HG03442 (cell line): ENCODE data around the gene COMMD4.

ENCODE experiments used
- ATAC-seq: cut with Tn5 transposase; IDR thresholded peaks from one replicate; pipeline ENCODE4 v1.9.1; 2021; ENCODE audit warnings: mild to moderate bottlenecking, moderate library complexity; ENCODE audit not compliant: unreplicated experiment

Gene COMMD4

DNA sequence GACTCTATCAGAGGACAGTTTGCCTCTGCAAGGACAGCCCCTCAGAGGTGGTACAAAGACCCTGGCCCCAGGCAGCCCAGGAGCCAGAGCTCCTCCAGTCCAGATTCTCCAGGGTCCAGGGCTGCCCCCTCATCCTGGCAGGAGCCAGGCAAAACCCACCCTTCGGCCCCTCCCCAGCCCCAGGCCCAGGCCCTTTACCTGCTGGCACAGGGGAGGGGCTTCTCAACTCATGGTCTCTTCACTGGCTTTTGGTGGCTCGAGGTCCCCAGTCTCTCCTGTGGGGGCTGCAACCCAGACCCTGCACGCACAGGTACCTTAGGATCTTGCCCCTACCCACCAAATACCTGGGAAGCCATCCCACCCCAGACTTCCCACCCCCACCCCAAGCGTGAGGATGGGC is 19.5 kb downstream of the COMMD4 start:
- no peak for ATAC-seq

DNA sequence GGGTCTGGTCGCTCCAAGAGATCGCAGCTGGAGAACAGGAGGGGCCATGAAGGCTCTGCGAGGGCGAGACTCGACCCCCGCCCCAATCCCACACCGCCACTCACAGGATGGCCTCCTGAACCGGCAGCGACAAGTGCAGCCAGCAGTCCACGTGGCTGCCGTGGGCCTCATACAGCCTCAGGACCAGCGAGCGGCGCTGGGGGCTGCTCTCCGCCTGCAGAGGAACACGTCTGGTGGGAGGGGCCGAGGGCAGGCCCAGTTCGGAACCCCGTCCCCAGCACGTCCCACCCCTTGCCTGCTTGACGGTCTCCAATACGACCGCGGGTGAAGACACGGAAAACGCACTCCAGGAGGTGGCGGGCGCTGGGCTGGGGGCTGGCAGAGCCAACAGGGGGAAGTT is 20.1 kb downstream of the COMMD4 start:
- no peak for ATAC-seq

DNA sequence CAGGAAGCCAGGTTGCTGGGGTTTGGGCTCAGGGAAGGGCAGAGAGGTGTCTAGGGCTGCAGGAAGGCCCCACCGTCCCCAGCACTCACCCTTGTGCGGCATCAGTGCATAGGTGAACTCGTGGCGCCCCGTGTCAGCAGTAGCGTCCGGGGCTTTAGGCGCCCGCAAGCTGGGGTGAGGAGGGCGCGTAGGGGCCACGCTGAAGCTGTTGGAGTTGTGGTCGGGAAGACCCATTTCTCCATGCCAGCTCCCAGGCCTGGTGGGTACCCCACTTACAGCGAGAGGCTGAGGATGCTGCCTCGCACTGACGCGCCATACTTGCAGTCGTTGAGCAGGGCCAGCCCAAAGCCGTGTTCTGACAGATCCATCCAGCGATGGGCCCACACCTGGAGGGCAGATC is 20.7 kb downstream of the COMMD4 start:
- ATAC-seq: no peak

- ATAC-seq: no peak
Measured at GRCh38 chr15:75357976-75358673, 22.3 kb downstream of the COMMD4 start.

DNA sequence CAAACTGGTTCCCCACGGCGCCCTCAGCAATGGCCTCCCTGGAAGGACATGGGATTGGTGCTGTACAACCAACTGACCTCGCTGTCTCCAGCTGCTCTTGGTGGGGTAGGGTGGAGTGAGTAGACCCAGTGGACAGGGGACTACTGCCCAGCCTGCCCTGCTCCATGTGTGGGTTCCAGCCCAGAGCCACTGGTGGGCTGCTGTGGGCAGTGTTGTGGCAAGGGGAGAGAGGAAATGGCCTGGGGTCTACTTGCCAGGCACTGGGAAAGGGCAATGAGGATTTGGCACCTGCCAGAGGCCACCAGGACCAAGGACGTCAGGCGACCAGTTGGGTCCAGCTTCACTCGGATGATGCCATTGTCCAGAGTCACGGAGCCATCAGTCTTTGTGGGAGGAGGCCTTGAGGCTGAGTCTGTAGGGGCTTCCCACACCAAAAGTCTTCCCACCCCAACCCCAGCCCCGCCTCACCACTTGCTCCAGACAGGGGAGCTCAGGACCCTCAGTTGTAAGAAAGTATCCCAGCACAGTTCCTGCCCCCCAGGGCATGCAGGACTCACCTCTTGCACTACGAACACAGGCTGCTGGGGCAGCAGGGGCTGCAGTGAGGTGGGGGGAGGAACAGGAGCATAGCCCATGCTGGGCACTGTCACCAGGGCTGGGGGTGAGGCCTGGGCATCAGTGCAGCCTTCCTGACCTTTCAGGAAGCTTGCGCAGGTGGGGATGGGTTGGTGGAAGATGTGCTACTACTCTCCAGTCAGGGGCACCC is 23.1 kb downstream of the COMMD4 start:
- no peak for ATAC-seq

- ATAC-seq: no peak
Measured at GRCh38 chr15:75359537-75360250, 23.8 kb downstream of the COMMD4 start.

- ATAC-seq: no peak
Measured at GRCh38 chr15:75360391-75360790, 24.5 kb downstream of the COMMD4 start.

DNA sequence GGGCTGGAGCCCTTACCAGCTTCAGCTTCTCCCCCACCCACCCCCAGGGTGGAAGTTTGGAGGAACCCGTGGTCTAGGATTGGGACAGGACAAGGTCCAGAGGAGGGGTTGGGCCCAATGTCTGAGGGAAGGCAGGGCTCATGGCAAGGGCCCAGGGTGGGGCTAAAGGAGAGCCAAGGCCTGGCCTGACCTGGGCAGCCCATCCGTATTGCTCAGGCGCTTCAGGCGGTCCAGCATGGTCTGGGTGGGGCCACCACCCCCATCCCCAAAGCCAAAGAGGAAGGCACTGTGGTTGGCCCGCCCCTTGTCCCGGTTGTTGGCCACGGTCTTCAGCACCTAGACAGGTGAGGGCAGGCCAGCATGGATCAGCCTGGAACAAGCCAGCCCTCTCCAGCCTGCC is 25.0 kb downstream of the COMMD4 start:
- no peak for ATAC-seq

GRCh38 chr15:75361361-75361988 is 25.6 kb downstream of the COMMD4 start:
- no peak for ATAC-seq

DNA sequence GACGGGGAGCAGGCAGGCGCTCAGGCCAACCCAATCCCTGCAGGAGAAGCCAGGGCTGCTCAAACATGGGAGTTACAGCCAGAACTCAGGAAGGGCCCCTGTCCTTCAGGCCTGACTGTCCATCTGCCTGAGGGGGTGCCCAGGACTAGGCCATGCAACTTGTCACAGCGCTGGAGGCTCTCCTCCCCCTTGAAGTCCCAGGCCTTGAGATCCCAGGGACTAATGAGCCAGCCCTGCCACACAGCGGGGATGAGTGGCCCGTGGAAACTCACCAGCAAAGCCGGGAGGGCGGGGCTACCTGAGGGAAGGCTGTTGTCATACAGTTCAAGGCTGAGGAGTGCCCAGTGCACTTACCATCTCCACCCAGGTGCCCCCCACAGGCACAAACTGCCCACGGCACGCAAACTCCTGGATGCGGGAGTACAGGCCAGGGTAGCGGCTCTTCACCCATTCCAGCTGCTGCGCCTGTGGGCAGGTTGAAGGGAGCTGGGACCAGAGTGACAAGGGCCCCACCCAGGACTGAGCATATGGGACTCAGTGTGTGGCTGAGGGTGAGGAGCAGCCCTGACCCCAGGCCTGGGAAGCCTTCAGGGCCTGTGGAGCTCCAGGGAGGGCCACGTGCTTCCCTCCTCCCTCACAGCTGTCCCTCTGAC is 26.3 kb downstream of the COMMD4 start:
- no peak for ATAC-seq

DNA sequence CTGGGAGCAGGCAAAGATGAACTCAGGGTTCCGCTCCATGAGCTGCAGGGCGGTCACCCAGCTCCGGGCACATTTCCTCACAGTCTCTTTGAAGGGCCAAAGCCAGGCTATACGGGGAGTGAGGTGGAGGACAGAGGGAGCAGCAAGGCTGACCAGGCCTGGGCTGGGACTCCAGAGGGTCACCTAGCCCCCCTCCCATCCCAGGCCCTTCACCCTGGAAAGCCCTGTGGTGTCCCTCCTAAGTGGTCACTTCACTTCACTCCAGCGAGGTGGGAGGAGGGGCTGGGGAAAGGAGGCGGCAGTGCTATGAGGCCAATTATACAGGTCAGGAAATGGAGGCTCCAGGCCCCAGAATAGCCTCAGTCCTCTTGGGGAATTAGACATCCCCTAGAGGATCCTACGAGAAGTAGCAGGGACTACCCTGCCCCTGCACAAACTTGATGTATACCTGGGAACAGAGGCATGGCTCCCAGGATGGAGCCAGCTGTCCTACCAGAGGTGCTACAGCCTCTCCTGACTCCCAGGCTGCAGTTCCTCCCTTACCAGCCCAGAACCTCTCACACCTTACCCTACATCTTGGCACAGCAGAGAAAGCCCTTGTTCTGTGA is 26.9 kb downstream of the COMMD4 start:
- ATAC-seq: no peak

DNA sequence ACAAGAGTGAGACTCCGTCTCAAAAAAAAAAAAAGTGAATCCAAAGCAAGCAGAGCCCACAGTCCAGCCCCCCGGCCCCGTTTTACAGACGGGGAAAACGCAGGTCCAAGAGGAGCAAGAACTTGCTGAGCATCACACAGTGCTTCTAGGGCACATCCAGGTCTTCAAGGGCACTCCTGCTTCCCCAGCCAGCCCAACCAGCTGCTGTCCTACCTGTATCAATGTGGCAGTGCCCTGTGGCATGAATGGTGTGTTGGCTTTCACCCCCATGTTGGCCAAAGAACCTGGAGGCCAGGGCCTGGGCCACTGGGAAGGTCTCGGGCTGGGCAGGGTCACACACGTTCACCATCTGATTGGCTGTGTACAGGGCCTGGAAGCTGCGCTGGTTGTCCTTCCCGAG is 27.9 kb downstream of the COMMD4 start:
- ATAC-seq: no peak

DNA sequence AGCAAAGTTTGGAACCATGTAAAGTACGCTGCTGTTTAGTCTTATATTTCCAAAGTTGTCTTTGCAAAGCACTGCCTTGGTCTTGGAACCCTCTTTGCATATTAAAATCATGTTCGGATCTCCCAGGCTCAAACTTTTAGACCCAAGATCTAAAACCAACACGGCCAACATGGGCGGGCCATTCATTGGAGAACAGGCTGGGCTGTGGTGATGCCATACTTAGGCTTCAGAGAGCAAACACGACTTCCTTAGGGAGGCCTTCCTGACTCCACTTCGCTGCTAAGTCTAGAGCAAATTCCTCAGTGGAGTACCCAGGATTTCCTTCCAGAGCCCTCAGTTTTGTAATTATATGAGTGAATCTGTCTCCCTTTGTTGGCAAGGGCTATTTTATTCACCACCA is 29.0 kb downstream of the COMMD4 start:
- no peak for ATAC-seq

DNA sequence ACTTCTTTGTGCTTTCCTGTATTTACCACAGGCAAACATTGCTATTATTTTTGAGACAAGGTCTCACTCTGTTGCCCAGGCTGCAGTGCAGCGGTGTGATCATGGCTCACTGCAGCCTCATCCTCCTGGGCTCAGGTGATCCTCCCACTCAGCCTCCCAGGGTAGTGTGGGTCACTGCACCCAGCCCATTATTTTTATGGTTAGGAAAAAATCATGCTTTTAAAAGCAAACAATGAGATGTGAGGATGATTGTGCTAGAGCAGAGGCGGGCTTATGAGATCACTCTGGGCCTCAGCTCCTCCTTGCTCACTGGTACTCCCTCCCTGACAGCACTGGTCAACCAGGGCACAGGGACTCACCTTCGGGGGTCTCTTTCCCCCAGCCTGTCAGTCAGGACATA is 30.3 kb downstream of the COMMD4 start:
- no peak for ATAC-seq

- no peak for ATAC-seq
Measured at GRCh38 chr15:75367006-75367405, 31.1 kb downstream of the COMMD4 start.

DNA sequence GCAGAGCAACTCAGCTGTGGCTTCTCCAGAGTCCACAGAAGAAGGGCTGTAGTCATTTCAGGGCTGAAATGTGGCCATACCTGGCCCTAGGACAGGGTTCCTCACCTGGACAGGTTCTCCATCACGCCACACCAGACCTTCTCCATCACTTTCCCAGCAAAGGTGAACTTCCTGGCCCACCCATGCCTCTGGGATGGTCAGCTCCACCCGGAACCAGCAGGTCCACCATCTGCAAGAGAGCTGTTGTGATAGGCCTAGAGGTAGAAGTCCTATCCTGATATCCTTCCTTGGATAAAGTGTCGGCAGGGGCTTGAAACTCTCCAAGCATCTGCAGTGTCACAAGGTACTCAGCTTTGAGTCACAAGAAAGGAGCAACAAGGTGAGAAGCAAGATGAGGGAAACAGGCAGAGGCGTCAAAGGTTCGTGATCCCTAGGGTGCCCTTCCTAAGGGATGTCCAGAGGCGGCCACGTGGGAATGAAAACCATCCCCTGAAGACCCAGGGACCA is 31.6 kb downstream of the COMMD4 start:
- no peak for ATAC-seq

DNA sequence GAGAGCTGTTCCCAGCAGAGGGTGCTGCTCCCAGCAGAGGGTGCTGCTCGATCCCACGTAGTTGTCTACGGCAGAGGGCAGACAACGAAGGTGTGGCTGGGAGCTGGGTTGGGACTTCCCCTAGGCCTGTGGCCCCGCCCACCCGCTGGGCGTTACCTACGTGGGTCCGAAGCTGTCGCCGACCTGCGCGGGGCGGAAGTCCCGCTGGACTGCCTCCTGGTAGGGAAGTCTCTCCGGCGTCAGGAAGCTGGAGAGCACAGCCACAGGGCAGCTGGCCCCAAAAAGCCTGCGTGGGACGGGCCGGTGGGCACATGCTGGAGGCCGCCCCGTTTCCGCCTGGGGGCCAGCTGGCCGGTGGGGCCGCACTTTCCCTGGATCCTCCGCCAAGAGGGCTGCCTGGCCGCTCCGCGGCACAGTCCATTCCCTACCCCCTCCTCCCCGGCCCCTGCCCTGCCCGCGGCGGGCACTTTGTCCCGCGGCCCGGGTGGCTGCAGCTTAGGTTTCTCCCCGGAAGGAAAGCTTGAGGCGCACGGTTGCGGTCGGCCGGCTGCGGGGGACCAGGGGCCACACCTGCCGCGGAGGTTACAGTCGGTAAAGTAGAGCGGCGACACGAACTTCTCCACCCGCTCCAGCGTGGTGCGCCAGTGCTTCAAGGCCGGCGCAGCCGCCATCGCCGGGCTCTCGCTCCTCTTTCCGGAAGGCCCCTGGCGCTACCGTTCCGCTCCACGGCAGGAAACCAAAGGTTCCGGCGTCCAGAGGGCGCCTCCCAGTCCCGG is 32.2 kb downstream of the COMMD4 start, which contains the start of gene MAN2C1:
Gene MAN2C1, minus strand, starts transcription at position 695 of the 776 bp plus-strand sequence. Its CDS starts 24 bp downstream, at position 671.
- ATAC-seq: peak; percentile 83

DNA sequence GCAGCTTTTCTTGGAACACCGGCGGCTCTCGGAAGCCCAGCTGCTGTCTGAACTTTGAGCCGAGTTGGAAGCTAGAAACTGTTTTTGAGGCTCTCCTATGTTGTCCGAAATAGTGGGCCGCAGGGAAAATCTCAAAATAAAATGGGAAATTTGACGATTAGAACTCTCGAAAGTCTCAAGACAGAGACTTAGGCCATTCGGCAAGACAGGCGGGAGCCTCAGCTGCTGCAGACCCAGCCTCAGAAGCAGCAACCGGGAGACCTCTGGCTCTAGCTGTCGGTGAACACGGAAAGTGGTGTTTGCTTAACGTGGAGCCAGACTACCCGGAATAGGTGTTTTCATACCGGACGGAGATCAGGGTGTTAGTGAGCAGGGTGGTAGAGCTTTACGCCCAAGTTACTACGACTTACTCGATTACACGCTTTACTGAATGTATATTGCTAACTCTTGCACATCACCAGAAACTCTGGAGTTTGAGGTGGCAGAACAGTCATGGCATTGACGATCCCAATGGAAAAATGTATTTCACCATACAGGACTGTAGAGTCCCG is 32.9 kb downstream of the COMMD4 start:
- no peak for ATAC-seq
